Common myeloid progenitor, CD34-positive (primary cell): Measurements from ENCODE around the gene ENGASE. TPM values are rescaled to one million over a fixed set of nuclear protein-coding genes. Genes with fewer than 3 reads are reported as not detected.
A peak's percentile ranks its signal among the peaks of the same experiment; 100 is the strongest.

ENCODE experiments used
- CTCF ChIA-PET: fragments of 350-600 bp; sonication (Branson Sonifier 250); formaldehyde crosslinking; loops from one replicate; lab custom pipeline; 2021; ENCODE audit warnings: antibody characterized with exemption; lab: Charles Lee
- POLR2A ChIA-PET: fragments of 350-600 bp; sonication (Branson Sonifier 250); formaldehyde crosslinking; loops from one replicate; lab custom pipeline; 2021; ENCODE audit warnings: antibody characterized with exemption; lab: Charles Lee
- DNase-seq, 3 donors: peaks; one replicate each; pipeline versions ENCODE4 v3.0.0 to v3.0.0-alpha.2; 2013
- H3K27ac ChIP-seq, 2 experiments: 1 replicate in 1 of 2; 2 replicates in 1 of 2; pipeline ENCODE4 v1.7.0; 2013; ENCODE audit warnings: inconsistent platforms in 2 of 2, low read length in 2 of 2, mild to moderate bottlenecking in 2 of 2, low read depth in 1 of 2, moderate library complexity in 1 of 2; ENCODE audit not compliant: severe bottlenecking in 2 of 2, insufficient read depth in 1 of 2, poor library complexity in 1 of 2
- H3K27me3 ChIP-seq, 5 experiments: replicated peaks in 2 of 5; 1 replicate in 3 of 5; 2 replicates in 2 of 5; pipeline versions ENCODE4 v1.6.1 to v1.7.0; 2013; ENCODE audit warnings: low read length in 4 of 5, mild to moderate bottlenecking in 2 of 5, moderate library complexity in 2 of 5, inconsistent platforms in 1 of 5; ENCODE audit not compliant: insufficient read depth in 5 of 5, control insufficient read depth in 4 of 5
- H3K36me3 ChIP-seq, 4 experiments: 1 replicate in 2 of 4; 2 replicates in 2 of 4; pipeline versions ENCODE4 v1.6.1 to v1.7.0; 2013; ENCODE audit warnings: low read length in 3 of 4, control low read depth in 1 of 4, mild to moderate bottlenecking in 1 of 4; ENCODE audit not compliant: control insufficient read depth in 4 of 4, insufficient read depth in 4 of 4
- H3K4me1 ChIP-seq, 4 experiments: 1 replicate in 3 of 4; 2 replicates in 1 of 4; pipeline versions ENCODE4 v1.6.1 to v1.7.1; 2013; ENCODE audit warnings: low read length in 3 of 4, mild to moderate bottlenecking in 3 of 4, control low read depth in 1 of 4, inconsistent platforms in 1 of 4, moderate library complexity in 1 of 4; ENCODE audit not compliant: control insufficient read depth in 4 of 4, insufficient read depth in 4 of 4; ENCODE audit errors: control extremely low read depth in 1 of 4
- H3K4me3 ChIP-seq, 7 experiments: 1 replicate in 4 of 7; 2 replicates in 3 of 7; pipeline versions ENCODE4 v1.5.1 to v1.7.0; 2013; ENCODE audit warnings: mild to moderate bottlenecking in 7 of 7, low read length in 6 of 7, moderate library complexity in 6 of 7, inconsistent platforms in 2 of 7, low read depth in 2 of 7, control low read depth in 1 of 7; ENCODE audit not compliant: insufficient read depth in 4 of 7, control insufficient read depth in 1 of 7; ENCODE audit errors: extremely low read depth in 1 of 7
- H3K9me3 ChIP-seq, 5 experiments: 1 replicate in 4 of 5; 2 replicates in 1 of 5; pipeline versions ENCODE4 v1.6.1 to v1.7.1; 2013; ENCODE audit warnings: low read length in 4 of 5, mild to moderate bottlenecking in 2 of 5, inconsistent platforms in 1 of 5, low read depth in 1 of 5, moderate library complexity in 1 of 5; ENCODE audit not compliant: control insufficient read depth in 4 of 5, insufficient read depth in 2 of 5; ENCODE audit errors: control extremely low read depth in 1 of 5
- WGBS: methylation state at CpG from one replicate; pipeline ENCODE4 v1.1.5; 2013; ENCODE audit not compliant: insufficient coverage; 5-methylcytosine and 5-hydroxymethylcytosine counted together
- polyA plus RNA-seq: library from polyadenylated mRNA; unstranded; fragments of 120-200 nt; gene quantifications from one replicate; pipeline ENCODE4 v1.2.1, GENCODE V29; 2013

The ENGASE gene, protein sequence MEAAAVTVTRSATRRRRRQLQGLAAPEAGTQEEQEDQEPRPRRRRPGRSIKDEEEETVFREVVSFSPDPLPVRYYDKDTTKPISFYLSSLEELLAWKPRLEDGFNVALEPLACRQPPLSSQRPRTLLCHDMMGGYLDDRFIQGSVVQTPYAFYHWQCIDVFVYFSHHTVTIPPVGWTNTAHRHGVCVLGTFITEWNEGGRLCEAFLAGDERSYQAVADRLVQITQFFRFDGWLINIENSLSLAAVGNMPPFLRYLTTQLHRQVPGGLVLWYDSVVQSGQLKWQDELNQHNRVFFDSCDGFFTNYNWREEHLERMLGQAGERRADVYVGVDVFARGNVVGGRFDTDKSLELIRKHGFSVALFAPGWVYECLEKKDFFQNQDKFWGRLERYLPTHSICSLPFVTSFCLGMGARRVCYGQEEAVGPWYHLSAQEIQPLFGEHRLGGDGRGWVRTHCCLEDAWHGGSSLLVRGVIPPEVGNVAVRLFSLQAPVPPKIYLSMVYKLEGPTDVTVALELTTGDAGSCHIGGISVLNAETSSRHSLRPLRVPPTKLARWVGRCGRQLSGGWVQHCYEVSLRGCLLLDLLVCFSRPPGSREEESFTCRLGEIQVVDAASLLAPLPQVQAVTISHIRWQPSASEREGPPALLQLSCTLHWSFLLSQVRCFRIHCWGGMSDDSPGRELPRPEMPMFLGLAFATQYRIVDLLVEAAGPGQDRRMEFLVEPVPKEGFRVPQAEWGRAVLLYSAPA
- polyA plus RNA-seq: 36.9 TPM

DNA sequence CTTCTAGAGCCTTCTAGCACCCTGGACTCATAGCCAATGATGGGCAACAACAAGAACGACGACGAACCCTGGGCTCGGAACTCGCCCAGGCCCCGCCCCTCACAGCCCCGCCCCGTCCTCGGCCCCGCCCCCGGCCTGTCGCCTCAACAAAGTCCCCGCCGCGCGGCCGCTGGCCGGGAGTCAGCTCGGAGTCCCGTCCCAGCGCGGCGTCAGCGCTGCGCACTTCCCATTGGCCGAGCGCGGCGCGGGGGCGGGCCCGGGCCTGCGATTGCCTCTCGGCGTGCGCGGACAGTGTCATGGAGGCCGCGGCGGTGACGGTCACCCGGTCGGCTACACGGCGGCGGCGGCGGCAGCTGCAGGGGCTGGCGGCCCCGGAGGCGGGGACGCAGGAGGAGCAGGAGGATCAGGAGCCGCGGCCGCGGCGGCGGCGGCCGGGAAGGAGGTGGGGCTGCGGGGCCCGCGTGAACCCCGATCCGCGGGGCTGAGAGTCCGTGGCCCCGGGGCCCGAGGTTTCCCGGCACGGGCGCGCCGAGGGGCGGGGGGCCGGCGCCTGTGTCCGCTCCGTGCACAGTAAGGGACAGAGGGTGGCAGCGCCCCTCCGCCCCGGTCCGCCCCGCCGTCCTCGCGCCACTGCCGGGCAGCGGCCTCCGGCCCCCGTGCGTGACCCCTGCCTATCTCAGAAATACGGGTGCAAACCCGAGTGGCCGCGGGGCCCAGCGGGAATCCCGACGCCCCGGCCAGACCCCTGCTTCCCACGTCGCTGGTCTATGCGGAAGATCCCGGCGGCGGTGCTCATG is at the start of gene ENGASE:
Gene ENGASE, plus strand, starts transcription at position 176 of the 797 bp plus-strand sequence. Its CDS starts 121 bp downstream, at position 297.
- Histone ChIP-seq H3K4me3 (peak within 1 kb of the TSS; percentile 60 to 89 (median 81)), H3K27ac (peak within 1 kb of the TSS in 1 of 2 experiments; percentile 70), H3K4me1 (peaks cover 5 to 18% (median 14%) of the 10 kb centered on the region in 4 experiments), H3K27me3 (no peaks in the 10 kb centered on the region), H3K9me3 (no peaks in the 10 kb centered on the region), H3K36me3 (peaks cover 1 to 24% (median 18%) of the 10 kb centered on the region in 4 experiments)
- WGBS: under 1% methylated on average over 89 of the region's 106 CpGs
- peak; percentile 90 to 95 (median 94) for DNase-seq
- POLR2A ChIA-PET: no interaction called here
- CTCF ChIA-PET: interaction anchor here (1.3 to 1.6 kb wide), 3 partner anchors 10 to 31 kb away, joined by 4 to 7 read pairs (median 5); no protein-coding TSS in a partner anchor

DNA sequence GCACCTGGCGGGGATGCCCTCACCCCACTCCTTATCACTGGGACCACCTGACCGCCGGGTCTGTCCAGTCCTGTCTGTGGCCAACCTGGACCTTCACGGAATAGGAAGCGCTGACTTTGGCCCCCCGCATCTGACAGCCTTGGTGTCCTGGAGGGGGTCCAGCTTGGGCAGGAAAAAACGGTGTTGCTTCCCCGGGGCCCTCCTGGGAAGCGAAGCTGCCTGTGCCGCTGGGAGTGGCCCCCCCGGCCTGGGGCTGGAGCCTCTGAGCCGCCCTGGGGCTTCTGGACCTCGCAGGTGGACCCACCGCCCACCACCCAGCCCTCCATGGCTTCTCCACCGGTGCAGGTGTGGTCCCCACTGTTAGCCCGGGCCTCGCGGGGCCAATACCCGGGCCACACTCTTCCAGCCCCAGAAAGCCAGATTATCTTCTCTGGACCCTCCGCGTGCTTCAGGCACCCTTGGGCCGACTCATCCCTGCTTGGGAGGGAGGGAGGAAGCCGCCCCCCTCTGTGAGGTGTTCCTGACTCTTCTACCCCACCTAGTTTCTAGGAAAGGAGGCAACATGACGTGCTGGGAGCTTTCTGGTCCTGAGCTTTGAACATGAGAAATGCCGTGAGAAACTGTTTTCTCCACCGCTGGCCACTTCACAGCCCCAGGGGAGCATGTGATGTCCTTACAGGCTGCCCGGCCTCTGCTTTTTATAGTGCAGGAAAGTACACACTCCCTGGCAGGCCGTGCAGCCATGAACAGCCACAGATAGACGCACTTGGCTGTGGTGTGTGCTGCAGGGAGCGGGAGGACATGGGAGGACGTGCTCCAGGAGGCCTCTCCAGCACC is 49.5 kb upstream of the ENGASE start:
- no peaks in the 10 kb centered on the region for H3K9me3 ChIP-seq
- CTCF ChIA-PET: interaction anchor here (1.0 to 3.3 kb wide), 4 partner anchors 11 to 30 kb away, joined by 3 to 17 read pairs (median 8); no protein-coding TSS in a partner anchor
- peaks cover 0 to 19% (median 14%) of the 10 kb centered on the region in 4 experiments for H3K4me1 ChIP-seq
- WGBS: 71% methylated on average over 26 of the region's 31 CpGs
- H3K4me3 ChIP-seq: peak overlapping the region in 4 of 7 experiments; percentile 27 to 76 (median 71)
- H3K27ac ChIP-seq: no peak overlapping the region
- no peak for DNase-seq
- no peaks in the 10 kb centered on the region for H3K36me3 ChIP-seq
- peaks cover 0 to 67% (median 37%) of the 10 kb centered on the region in 5 experiments for H3K27me3 ChIP-seq
- POLR2A ChIA-PET: no interaction called here

DNA sequence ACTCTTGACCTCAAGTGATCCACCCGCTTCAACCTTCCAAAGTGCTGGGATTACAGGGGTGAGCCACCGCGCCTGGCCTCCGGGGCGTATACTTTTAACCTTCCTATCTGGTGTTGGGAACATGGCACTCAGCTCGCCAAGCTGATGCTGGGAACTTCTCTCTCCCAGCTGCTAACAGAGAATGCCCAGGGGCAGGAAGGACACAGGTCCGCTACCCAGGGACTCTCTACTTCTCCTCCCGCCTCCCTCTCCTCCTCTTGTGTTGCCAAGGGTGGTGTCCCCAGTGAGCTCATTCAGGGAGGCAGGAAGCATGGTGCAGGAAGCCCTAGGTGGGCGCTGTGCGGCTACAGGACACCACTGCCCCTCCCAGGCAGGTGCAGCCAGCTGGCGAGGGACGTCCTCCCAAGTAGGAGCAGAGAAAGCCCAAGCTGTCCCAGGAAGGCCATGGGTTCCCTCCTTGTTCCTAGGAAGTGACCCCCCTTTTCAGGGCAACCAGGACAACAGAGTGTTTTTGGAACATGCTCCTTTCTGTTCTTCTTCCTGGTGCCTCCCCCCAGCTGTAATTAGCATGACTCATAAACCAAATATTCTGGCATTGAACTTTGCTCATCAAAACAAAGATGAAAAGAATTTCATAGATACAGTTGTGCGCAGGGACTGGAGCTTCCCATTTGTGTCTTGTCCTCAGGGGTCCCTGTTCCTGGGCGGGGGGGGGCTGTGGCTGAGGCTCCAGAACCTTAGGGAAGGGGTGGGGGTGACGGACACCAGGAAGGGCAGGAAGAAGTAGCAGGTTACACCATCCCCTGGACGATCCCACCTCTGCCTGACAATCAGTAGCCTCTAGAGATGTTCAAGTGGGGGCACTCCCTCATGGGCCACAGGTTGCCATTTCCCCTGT is 48.0 kb upstream of the ENGASE start:
- WGBS: 89% methylated on average over 13 of the region's 16 CpGs
- Histone ChIP-seq H3K4me3 (no peak overlapping the region), H3K9me3 (no peaks in the 10 kb centered on the region), H3K36me3 (no peaks in the 10 kb centered on the region), H3K4me1 (peaks cover 0 to 19% (median 14%) of the 10 kb centered on the region in 4 experiments), H3K27ac (no peak overlapping the region), H3K27me3 (peaks cover 0 to 67% (median 35%) of the 10 kb centered on the region in 5 experiments)
- ChIA-PET CTCF (interaction anchor here (0.7 to 3.3 kb wide), 7 partner anchors 9 to 366 kb away, joined by 3 to 17 read pairs (median 4); no protein-coding TSS in a partner anchor), POLR2A (no interaction called here)
- DNase-seq: no peak

DNA sequence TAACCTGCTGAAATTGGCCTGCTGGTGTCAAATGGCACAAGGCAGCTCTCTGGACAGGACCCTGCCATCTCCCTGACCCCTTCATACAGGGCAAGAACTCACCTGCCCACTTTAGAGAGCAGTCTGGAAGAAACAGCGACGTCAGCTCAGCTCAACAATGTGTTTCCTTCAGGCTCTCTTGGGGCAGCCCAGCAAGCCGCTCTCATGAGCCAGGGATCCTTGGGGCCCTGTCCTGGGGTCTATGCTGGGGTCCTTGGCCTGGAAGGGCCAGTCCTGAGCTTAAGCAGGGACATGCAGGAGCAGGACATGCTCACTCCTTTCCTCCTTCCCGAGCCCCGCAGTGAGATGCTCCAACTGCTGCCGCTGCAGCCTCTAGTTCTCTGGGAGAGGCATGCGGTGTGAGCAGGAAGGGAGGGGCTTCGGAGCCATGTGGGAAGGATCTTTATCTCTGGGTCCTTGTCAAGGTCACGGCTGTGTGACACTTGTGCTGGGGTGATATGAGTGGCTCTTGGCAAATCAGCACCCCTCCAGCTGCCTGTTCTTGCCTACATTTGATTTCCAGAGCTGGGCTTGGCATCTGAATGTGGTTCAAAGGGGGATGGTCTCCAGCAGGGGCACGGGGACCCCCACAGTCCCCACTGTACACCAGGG is 47.2 kb upstream of the ENGASE start:
- WGBS: 75% methylated on average over 9 of the region's 10 CpGs
- peaks cover 0 to 19% (median 14%) of the 10 kb centered on the region in 4 experiments for H3K4me1 ChIP-seq
- H3K27ac ChIP-seq: no peak overlapping the region

DNA sequence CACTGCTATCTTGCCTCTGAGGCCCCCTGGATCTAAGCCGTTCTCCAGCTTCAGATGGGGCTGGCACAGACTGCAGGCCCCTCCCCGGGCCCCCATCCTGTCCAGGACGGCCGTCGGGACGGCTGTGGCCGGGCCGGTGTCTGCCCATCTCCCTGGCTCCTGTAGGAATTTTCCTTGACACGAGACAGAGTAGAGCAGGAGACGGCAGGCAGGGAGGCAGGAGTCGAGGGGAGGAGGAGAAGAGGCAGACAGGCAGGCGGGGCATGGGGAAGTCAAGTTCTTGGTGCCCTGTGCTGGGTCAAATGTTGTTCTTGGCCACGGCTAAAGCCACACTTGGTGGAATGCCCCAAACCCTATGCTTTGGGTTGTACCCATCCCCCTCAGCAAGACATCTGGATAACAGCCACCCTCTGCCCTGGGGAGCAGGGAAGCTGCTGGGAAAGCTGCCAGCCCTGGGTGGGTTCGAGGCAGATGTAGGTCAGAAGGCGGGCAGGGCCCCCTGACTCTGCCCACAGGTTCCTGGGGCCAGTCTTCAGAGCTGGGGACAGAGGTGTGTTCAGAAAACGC is 46.6 kb upstream of the ENGASE start:
- no peak overlapping the region for H3K27ac ChIP-seq
- CTCF ChIA-PET: interaction anchor here (0.6 to 3.3 kb wide), 10 partner anchors 10 to 364 kb away, joined by 3 to 17 read pairs (median 4); no protein-coding TSS in a partner anchor
- H3K4me1 ChIP-seq: peaks cover 0 to 19% (median 14%) of the 10 kb centered on the region in 4 experiments
- no peaks in the 10 kb centered on the region for H3K9me3 ChIP-seq
- WGBS: 64% methylated on average over 13 of the region's 16 CpGs
- POLR2A ChIA-PET: no interaction called here
- H3K27me3 ChIP-seq: peaks cover 0 to 59% (median 27%) of the 10 kb centered on the region in 5 experiments
- DNase-seq: no peak
- no peak overlapping the region for H3K4me3 ChIP-seq
- H3K36me3 ChIP-seq: no peaks in the 10 kb centered on the region

More for the DNA sequence above, 47.2 kb upstream of the ENGASE start:
- POLR2A ChIA-PET: no interaction called here
- Histone ChIP-seq H3K36me3 (no peaks in the 10 kb centered on the region), H3K27me3 (peaks cover 0 to 65% (median 33%) of the 10 kb centered on the region in 5 experiments), H3K9me3 (no peaks in the 10 kb centered on the region), H3K4me3 (no peak overlapping the region)
- DNase-seq: no peak
- CTCF ChIA-PET: interaction anchor here (1.1 to 3.3 kb wide), 6 partner anchors 8 to 365 kb away, joined by 3 to 17 read pairs (median 4); no protein-coding TSS in a partner anchor
